Measurements from ENCODE around the gene POU3F2.

POU3F2 gene

DNA sequence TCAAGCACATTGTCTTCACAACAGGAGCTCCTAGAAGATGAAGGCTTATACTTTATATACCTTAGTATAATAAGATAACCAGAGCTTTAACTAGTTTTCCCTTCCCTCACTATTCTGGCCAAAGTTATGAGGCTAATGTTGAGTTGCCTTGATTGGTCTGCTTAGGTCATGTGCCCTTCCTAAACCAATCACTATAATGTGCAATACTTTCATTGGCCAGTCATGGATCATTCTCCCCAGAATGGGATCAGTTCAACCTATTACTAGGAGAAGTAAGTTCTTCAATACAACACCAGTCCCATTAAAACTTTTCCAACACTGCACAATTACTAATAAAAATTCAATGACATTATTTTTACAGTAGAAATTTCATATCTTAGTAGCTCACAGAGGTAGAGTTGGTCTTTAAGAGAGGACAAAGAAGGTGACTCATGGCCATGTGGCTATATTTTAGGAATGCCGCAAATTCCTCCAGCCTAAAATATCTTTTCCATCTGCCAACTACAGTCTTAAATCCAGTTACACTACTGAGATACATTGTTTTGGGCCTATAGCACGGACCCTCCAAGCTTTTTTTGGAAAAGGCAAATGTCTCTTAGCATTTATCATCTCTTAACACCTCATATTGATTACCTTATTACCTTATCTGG lies 12.5 kb upstream of the POU3F2 start:
- Histone ChIP-seq H3K4me3 (ENCODE audit: low read length) (no peak overlapping the region), H3K36me3 (replicated peaks; ENCODE audit: insufficient read depth, low read length) (no peaks in the 10 kb centered on the region), H3K27ac (ENCODE audit: low read length) (no peak overlapping the region), H3K9me3 (replicated peaks; ENCODE audit: insufficient read depth, low read length) (no peaks in the 10 kb centered on the region), H3K4me1 (ENCODE audit: low read length) (no peaks in the 10 kb centered on the region), H3K9me2 (replicated peaks; ENCODE audit: insufficient read depth, low read length) (no peaks in the 10 kb centered on the region), H3K79me2 (ENCODE audit: low read length) (no peaks in the 10 kb centered on the region), H3K9ac (ENCODE audit: low read length) (no peak overlapping the region), H3K27me3 (replicated peaks; ENCODE audit: insufficient read depth, low read length) (no peaks in the 10 kb centered on the region), H4K20me1 (ENCODE audit: insufficient read depth, low read length) (no peaks in the 10 kb centered on the region), H3K4me2 (ENCODE audit: low read depth, low read length) (no peak overlapping the region), H3F3A (ENCODE audit: insufficient read depth, low read length) (no peaks in the 10 kb centered on the region), H2AFZ (ENCODE audit: low read length) (no peak overlapping the region)
- DNase-seq = no peak
- TF ChIP-seq, protein P1, sequence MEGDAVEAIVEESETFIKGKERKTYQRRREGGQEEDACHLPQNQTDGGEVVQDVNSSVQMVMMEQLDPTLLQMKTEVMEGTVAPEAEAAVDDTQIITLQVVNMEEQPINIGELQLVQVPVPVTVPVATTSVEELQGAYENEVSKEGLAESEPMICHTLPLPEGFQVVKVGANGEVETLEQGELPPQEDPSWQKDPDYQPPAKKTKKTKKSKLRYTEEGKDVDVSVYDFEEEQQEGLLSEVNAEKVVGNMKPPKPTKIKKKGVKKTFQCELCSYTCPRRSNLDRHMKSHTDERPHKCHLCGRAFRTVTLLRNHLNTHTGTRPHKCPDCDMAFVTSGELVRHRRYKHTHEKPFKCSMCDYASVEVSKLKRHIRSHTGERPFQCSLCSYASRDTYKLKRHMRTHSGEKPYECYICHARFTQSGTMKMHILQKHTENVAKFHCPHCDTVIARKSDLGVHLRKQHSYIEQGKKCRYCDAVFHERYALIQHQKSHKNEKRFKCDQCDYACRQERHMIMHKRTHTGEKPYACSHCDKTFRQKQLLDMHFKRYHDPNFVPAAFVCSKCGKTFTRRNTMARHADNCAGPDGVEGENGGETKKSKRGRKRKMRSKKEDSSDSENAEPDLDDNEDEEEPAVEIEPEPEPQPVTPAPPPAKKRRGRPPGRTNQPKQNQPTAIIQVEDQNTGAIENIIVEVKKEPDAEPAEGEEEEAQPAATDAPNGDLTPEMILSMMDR (IDR thresholded peaks at IDR 0.05; ENCODE audit: low read length) = no peak
- TF ChIP-seq EZH2 (optimal IDR thresholded peaks at IDR 0.05; ENCODE audit: low read depth, low read length) = no peak
- TF ChIP-seq EZH2phosphoT487 (IDR thresholded peaks at IDR 0.05; ENCODE audit: low read length) = no peak

DNA sequence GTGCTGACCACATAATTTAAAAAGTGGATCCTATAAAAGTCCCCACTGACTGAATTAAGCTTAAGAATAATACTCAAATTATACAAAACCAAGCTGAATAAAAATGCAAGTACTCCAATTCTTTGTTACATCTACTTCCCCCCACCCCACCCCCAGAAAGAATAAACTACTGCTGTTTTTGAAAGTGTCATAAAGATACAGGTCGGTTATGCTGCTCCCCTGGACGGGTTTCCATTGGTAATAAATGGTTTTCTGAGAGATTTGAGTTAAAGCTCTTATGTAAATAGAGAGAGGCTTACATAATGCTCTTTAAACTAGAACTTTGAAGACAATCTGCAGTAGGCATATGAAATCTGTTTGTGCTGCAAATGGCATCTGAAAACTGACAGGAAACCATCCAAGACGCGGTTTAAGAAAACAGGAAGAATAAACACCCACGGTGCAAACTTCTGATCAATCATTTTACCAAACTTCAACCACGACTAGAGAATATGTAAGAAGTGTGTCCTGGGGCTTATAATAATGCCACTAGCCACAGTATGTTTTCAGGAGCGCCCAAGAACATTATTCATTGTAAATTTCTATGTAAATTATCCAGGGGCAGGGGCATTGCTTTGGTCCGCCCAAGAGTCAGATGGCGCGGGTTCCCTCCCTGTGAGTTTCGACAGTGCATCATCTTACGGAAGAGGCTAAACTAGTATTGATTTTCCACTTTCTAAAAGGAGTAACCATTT lies 10.8 kb upstream of the POU3F2 start:
- Histone ChIP-seq H3K36me3 (replicated peaks; ENCODE audit: insufficient read depth, low read length) (no peaks in the 10 kb centered on the region), H4K20me1 (ENCODE audit: insufficient read depth, low read length) (no peaks in the 10 kb centered on the region), H3K27me3 (replicated peaks; ENCODE audit: insufficient read depth, low read length) (no peaks in the 10 kb centered on the region), H3K4me1 (ENCODE audit: low read length) (no peaks in the 10 kb centered on the region), H2AFZ (ENCODE audit: low read length) (no peak overlapping the region), H3F3A (ENCODE audit: insufficient read depth, low read length) (no peaks in the 10 kb centered on the region), H3K4me3 (ENCODE audit: low read length) (no peak overlapping the region), H3K27ac (ENCODE audit: low read length) (no peak overlapping the region), H3K9me3 (replicated peaks; ENCODE audit: insufficient read depth, low read length) (no peaks in the 10 kb centered on the region), H3K9ac (ENCODE audit: low read length) (no peak overlapping the region), H3K4me2 (ENCODE audit: low read depth, low read length) (no peak overlapping the region), H3K79me2 (ENCODE audit: low read length) (no peaks in the 10 kb centered on the region), H3K9me2 (replicated peaks; ENCODE audit: insufficient read depth, low read length) (no peaks in the 10 kb centered on the region)
- TF ChIP-seq, protein P1 (IDR thresholded peaks at IDR 0.05; ENCODE audit: low read length) = no peak
- DNase-seq = no peak

DNA sequence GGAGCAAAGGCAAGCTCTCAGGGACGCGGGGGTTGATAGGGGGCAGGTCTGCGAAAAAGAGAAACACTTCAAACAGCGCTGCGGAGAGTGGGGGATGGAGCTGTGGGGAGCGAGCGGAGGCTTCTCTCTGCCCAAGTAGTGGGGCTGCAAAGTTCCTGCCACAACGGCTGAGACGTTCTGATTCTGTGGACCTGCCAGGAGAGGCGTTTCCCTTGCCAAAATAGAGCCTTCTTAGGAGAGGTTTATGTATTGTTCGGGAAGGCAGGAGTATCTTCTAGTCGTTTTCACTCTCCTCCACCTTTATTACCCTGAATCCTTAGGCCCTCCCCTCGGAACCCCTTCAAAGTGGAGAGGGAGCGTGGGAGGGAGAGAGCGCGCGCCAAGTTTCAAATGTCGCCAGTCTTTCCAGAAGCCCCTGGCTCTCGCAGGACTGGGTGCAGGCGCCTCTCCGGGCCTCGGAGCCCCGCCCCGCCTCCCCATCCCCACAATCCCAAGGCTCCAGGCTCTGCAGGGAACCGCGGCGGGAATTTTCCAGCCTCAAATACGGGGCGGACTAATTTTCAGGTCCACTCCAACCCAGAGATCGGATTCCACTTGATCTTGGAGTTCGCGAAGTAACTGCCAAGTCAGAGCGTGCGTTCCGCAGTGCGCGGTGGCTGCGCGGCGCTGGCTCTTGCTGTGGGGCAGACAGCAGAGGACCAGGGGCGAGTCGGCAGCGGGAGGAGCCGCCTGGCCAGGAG lies 10.0 kb upstream of the POU3F2 start:
- Histone ChIP-seq H3K9ac (ENCODE audit: low read length) (no peak overlapping the region), H3K36me3 (replicated peaks; ENCODE audit: insufficient read depth, low read length) (no peaks in the 10 kb centered on the region)
- DNase-seq = no peak

More for the DNA sequence above, 10.0 kb upstream of the POU3F2 start:
- H3K79me2 ChIP-seq (ENCODE audit: low read length) = no peaks in the 10 kb centered on the region
- no peak overlapping the region for H3K4me2 ChIP-seq (ENCODE audit: low read depth, low read length)
- TF ChIP-seq EZH2 (optimal IDR thresholded peaks at IDR 0.05; ENCODE audit: low read depth, low read length) (no peak), EZH2phosphoT487 (IDR thresholded peaks at IDR 0.05; ENCODE audit: low read length) (no peak)
- TF ChIP-seq, protein P1 (IDR thresholded peaks at IDR 0.05; ENCODE audit: low read length) = no peak
- no peaks in the 10 kb centered on the region for H4K20me1 ChIP-seq (ENCODE audit: insufficient read depth, low read length)
- no peak overlapping the region for H3K27ac ChIP-seq (ENCODE audit: low read length)
- H3K27me3 ChIP-seq (replicated peaks; ENCODE audit: insufficient read depth, low read length) = no peaks in the 10 kb centered on the region
- no peaks in the 10 kb centered on the region for H3F3A ChIP-seq (ENCODE audit: insufficient read depth, low read length)
- H3K9me3 ChIP-seq (replicated peaks; ENCODE audit: insufficient read depth, low read length) = no peaks in the 10 kb centered on the region
- H3K4me3 ChIP-seq (ENCODE audit: low read length) = no peak overlapping the region
- no peak overlapping the region for H2AFZ ChIP-seq (ENCODE audit: low read length)
- no peaks in the 10 kb centered on the region for H3K4me1 ChIP-seq (ENCODE audit: low read length)
- H3K9me2 ChIP-seq (replicated peaks; ENCODE audit: insufficient read depth, low read length) = no peaks in the 10 kb centered on the region

All from MM.1S (cell line).